ENCODE data around the gene REG3G. TPM values are rescaled to one million over a fixed set of nuclear protein-coding genes. Genes with fewer than 3 reads are reported as not detected.

REG3G gene
- total RNA-seq, 4 donors from 2014 or later, result 33.1 TPM; not detected in 3

- no peaks in the 10 kb centered on the region for H3K9me3 ChIP-seq
- no peak overlapping the region for H3K27ac ChIP-seq
- TF ChIP-seq, protein P1, sequence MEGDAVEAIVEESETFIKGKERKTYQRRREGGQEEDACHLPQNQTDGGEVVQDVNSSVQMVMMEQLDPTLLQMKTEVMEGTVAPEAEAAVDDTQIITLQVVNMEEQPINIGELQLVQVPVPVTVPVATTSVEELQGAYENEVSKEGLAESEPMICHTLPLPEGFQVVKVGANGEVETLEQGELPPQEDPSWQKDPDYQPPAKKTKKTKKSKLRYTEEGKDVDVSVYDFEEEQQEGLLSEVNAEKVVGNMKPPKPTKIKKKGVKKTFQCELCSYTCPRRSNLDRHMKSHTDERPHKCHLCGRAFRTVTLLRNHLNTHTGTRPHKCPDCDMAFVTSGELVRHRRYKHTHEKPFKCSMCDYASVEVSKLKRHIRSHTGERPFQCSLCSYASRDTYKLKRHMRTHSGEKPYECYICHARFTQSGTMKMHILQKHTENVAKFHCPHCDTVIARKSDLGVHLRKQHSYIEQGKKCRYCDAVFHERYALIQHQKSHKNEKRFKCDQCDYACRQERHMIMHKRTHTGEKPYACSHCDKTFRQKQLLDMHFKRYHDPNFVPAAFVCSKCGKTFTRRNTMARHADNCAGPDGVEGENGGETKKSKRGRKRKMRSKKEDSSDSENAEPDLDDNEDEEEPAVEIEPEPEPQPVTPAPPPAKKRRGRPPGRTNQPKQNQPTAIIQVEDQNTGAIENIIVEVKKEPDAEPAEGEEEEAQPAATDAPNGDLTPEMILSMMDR (IDR thresholded peaks at IDR 0.05), result no peak
- no peak for TF ChIP-seq POLR2A (IDR thresholded peaks at IDR 0.05)
- no peak overlapping the region for H3K4me3 ChIP-seq
- no peaks in the 10 kb centered on the region for H3K36me3 ChIP-seq
- DNase-seq, result no peak
- no peaks in the 10 kb centered on the region for H3K27me3 ChIP-seq
- H3K4me1 ChIP-seq, result peaks cover 0 to 8% (median 0%) of the 10 kb centered on the region in 4 donors
These were observed 45.6 kb downstream of the REG3G start for GRCh38 chr2:79071078-79071477.

Other genes with a start within 250 kb of the REG3G start
- gene REG1B, start 62.3 kb downstream of the REG3G start, total RNA-seq, result 1,000 to 10,000 TPM in 1 of 4 donors, 100 to 1,000 TPM in 1, 10 to 100 TPM in 2; 45.4 to 2,308 (median 89.0) TPM
- 1,000 to 10,000 TPM in 2 of 4 donors, 100 to 1,000 TPM in 2; 609 to 3,417 (median 985) TPM for gene REG1A, start 94.8 kb downstream of the REG3G start, total RNA-seq
- gene REG3A, start 134.1 kb downstream of the REG3G start, total RNA-seq, result 1,000 to 10,000 TPM in 3 of 4 donors, 100 to 1,000 TPM in 1; 834 to 4,130 (median 1,258) TPM

Data from Peyer's patch (tissue), 4 donors.